ENCODE measurements around the gene SYPL2. TPM values are rescaled to one million over a fixed set of nuclear protein-coding genes. Genes with fewer than 3 reads are reported as not detected.

SYPL2 gene
- total RNA-seq, 1 experiment from 2014 or later, result 2.5 TPM

DNA sequence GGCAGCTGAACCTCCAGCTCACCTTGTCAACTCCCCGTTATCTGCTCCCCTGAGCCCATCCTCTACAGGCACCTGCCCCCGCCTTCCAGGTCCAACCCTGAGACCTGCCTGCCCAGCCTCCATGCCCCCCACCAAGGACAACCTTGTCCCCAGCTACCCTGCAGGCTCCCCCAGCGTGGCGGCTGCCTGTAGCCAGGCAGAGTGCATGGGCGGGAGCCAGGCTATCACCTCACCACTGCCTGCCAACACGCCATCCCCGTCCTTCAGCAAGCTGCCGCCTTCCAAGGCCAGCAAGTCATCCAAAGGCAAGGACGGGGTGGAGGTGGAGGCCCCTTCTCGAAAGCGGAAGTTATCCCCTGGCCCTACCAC, 24.6 kb downstream of the SYPL2 start:
- no peak for DNase-seq
- TF ChIP-seq, protein P1, sequence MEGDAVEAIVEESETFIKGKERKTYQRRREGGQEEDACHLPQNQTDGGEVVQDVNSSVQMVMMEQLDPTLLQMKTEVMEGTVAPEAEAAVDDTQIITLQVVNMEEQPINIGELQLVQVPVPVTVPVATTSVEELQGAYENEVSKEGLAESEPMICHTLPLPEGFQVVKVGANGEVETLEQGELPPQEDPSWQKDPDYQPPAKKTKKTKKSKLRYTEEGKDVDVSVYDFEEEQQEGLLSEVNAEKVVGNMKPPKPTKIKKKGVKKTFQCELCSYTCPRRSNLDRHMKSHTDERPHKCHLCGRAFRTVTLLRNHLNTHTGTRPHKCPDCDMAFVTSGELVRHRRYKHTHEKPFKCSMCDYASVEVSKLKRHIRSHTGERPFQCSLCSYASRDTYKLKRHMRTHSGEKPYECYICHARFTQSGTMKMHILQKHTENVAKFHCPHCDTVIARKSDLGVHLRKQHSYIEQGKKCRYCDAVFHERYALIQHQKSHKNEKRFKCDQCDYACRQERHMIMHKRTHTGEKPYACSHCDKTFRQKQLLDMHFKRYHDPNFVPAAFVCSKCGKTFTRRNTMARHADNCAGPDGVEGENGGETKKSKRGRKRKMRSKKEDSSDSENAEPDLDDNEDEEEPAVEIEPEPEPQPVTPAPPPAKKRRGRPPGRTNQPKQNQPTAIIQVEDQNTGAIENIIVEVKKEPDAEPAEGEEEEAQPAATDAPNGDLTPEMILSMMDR (conservative IDR thresholded peaks at IDR 0.05), result no peak

More for the DNA sequence above, 24.6 kb downstream of the SYPL2 start:
- Histone ChIP-seq H2BK15ac (ENCODE audit: low read depth, low read length) (no peak overlapping the region), H3K56ac (ENCODE audit: insufficient read length, low read depth, low read length) (no peak overlapping the region), H2AFZ (ENCODE audit: low read length) (no peak overlapping the region), H4K91ac (ENCODE audit: insufficient read length, low read depth, low read length) (no peak overlapping the region), H3T11ph (ENCODE audit: low read length) (no peak overlapping the region), H2BK12ac (ENCODE audit: insufficient read length, low read depth, low read length) (no peak overlapping the region), H3K9ac (ENCODE audit: extremely low read depth, insufficient read length, low read length) (no peak overlapping the region), H3K79me1 (ENCODE audit: insufficient read depth, low read depth, low read length, poor library complexity, severe bottlenecking) (no peaks in the 10 kb centered on the region), H2BK20ac (ENCODE audit: low read depth, low read length, poor library complexity, severe bottlenecking) (no peak overlapping the region), H4K5ac (ENCODE audit: insufficient read length, low read depth, low read length) (no peak overlapping the region), H4K8ac (replicated peaks; ENCODE audit: insufficient read length, low read depth, low read length) (no peak overlapping the region), H2AK5ac (ENCODE audit: insufficient read length, low read length) (no peak overlapping the region), H3K14ac (ENCODE audit: insufficient read depth, low read length) (no peak overlapping the region), H3K4me1 (ENCODE audit: insufficient read depth, low read length) (no peaks in the 10 kb centered on the region), H3K23ac (ENCODE audit: insufficient read length, low read depth, low read length) (no peak overlapping the region), H3K27me3 (ENCODE audit: insufficient read depth, low read length) (no peaks in the 10 kb centered on the region), H3K79me2 (ENCODE audit: insufficient read depth, low read length) (no peaks in the 10 kb centered on the region), H3K4ac (ENCODE audit: low read depth, low read length) (no peak overlapping the region), H4K20me1 (ENCODE audit: control insufficient read depth, insufficient read depth, insufficient read length) (no peaks in the 10 kb centered on the region), H3K4me2 (ENCODE audit: insufficient read depth, insufficient read length, low read length) (no peak overlapping the region), H3K9me3 (ENCODE audit: control insufficient read depth, low read depth, low read length) (no peaks in the 10 kb centered on the region), H3K23me2 (ENCODE audit: insufficient read length, low read depth, low read length, poor library complexity, severe bottlenecking) (no peaks in the 10 kb centered on the region), H2BK5ac (ENCODE audit: insufficient read length, low read length) (no peak overlapping the region), H3K18ac (ENCODE audit: insufficient read length, low read depth, low read length) (no peak overlapping the region), H3K27ac (ENCODE audit: insufficient read length, low read depth, low read length) (no peak overlapping the region), H2BK120ac (ENCODE audit: low read depth, low read length, poor library complexity, severe bottlenecking) (no peak overlapping the region)
- H3K27me3 Mint-ChIP-seq (ENCODE audit: low read depth), result no peaks in the 10 kb centered on the region
- no CpG with 5 or more reads among the region's 11 CpGs for WGBS (ENCODE audit: extremely low coverage, insufficient read length, low lambda C conversion rate)
- H3K4me3 Mint-ChIP-seq, result no peak overlapping the region
- H3K27ac Mint-ChIP-seq, result no peak overlapping the region
- peaks cover 0 to 10% of the 10 kb centered on the region in 2 experiments; a peak in 3 of 4 replicates for H3K4me1 Mint-ChIP-seq
- H3K36me3 Mint-ChIP-seq (ENCODE audit: insufficient read depth in 1 of 3, low read depth in 3 of 3), result peaks cover 5 to 48% (median 11%) of the 10 kb centered on the region in 3 experiments; a peak in 5 of 7 replicates
- H3K9me3 Mint-ChIP-seq, result no peaks in the 10 kb centered on the region
